ENCODE results near the gene CDC16.

The CDC16 gene

DNA sequence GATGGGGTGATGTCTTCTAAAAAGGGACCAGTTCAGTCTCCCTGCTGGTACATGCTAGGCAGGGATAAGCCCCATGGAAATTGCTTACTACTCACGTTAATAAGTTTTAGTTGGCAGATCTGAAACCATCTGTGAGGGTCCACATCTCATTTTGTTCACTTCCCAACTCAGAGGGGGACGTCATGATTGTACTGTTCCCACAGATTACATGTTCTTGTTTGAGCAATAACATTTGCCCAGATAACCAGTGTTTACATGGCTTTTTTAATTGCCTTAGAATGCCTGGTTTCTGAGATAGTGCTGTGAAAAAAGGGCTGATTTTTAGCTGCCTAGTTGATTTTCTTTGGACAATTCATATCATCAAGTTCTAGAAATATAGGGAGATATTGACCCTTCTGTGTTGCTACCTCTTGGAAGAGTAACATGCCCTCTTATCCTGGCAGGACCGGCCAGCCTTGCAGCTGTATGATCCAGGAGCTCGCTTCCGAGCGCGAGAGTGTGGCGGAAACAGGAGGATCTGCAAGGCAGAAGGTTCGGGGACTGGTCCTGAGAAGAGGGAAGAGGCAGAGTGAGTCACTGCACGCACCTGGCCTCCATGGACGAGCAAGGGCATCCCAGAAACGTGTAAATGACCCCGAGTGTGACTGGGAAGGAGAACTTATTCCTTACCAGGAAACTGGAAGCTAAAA, 69.8 kb downstream of the CDC16 start:
- DNase-seq (ENCODE audit: low spot score) = no peak

DNA sequence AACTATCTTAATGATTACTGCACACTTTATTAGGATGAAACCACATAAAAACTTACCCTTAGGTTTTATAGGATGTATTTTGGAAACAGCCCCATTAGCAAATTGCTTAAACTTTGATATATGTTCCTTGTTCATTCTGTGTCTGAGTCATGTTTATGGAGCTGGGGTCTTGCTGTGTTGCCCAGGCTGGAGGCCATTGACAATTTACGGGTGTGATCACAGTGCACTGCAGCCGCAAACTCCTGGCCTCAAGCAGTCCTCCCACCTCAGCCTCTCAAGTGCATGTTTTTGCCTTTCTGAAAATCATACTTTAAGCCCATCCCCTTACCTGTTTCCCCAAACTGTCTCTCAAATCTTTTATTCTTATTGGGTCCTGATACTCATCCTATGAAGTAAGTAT, 74.4 kb downstream of the CDC16 start:
- no peak for DNase-seq (ENCODE audit: low spot score)

DNA sequence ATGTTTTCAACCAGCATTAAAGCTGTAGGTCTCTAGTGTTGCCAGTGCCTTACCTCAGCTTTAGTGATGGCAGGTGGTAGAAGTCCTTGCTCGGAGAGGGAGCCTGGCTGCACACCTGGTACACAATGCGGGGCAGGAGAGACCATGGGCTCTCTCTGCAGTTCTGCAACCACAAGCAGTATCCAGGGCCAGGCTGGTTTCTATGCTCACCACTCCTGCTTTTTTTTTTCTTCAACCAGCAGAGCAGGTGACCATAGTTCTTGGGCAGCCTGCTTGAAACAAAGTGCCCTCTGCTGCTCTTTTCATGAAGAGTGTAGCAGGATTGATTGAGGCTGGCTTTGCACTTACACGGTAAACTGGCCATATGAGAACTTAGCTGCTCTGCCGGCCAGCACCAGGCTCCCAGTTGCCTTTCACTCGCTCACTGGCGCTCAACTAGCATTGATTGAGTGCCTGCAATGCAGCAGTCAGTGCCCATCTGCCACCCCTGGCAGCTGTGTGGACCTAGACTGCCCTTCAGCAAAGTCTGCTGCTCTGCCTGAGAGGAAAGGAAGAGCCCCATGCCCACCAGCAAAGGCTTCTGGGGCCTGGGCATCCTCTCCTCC, 75.2 kb downstream of the CDC16 start:
- no peak for DNase-seq (ENCODE audit: low spot score)

DNA sequence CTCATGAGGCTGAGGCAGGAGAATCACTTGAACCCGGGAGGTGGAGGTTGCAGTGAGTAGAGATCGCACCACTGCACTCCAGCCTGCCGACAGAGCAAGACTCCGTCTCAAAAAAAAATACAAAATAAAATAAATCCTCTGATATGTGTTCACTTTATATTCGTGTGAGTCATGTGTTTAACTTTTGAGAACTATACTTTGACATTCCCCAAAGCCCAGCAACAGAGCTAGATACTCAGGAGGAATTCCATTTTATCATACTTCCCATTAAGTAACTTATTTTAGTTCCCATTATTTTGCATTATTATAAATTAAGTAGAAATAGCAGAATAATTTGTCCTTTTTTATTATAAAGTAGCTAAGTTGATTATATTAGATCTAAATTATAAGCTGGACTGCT, 76.3 kb downstream of the CDC16 start:
- DNase-seq (ENCODE audit: low spot score) = no peak

DNA sequence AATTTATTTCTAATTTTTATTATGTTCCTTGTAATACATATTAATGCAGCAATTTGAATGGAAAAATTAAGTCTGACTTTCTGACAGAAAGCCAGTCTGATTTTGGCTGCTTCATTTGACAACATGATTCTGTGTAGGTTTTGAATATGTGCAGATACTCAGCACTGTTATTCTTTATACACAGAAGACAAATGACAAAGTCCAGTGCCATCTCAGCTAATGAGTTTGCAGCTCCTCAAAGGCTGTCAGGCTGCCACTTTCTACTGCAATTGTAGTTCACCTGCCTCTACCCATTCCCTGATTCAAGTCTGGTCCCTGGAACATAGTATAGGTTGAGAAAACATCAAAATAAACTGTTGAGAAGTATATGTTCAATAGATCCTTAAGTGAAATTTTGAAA, 76.7 kb downstream of the CDC16 start:
- no peak for DNase-seq (ENCODE audit: low spot score)

DNA sequence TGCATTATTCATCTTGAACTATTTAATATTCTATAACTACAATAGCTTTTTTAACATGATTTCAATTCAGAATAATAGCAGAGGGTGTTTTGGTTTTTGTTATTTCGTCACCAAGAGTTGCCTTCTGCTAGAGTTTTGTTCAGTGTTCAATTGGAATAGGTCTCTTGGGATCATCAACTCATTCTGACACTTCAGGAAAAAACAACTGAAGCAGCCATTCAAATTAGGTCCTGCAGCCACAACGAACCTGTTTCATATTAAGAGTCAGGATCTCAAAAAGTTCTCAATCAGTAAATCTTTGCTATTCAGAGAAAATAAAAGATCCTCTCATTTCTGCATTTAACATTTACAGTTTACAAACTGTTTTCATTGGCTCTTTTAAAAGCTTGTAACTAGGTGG, 77.2 kb downstream of the CDC16 start:
- no peak for DNase-seq (ENCODE audit: low spot score)

DNA sequence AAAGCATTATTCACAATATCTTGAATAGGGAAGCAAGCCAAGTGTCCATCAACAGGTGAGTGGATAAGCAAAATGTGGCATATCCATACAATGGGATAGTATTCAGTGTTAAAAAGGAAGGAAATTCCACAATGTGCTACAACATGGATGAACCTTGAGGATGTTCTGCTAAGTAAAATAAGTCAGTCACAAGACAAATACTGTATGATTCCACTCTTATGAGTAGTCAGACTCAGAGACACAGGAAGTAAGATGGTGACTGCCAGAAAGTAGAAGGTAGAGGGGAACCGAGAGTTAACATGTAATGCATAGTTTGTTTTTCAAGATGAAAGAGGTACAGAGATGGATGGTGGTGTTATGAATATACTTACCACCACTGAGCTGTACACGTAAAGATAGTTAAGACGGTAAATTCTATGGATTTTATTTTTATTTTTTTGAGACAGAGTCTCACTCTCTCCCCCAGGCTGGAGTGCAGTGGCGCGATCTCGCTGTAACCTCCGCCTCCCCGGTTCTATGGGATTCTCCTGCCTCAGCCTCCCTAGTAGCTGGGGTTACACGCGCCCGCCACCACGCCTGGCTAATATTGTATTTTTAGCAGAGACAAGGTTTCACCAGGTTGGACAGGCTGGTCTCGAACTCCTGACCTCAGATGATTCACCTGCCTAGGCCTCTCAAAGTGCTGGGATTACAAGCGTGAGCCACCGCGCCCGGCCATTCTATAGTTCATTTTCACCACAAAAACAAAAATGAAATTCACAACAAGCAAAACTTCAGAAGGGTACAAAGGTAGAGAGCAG, 78.6 kb downstream of the CDC16 start:
- no peak for DNase-seq (ENCODE audit: low spot score)

DNA sequence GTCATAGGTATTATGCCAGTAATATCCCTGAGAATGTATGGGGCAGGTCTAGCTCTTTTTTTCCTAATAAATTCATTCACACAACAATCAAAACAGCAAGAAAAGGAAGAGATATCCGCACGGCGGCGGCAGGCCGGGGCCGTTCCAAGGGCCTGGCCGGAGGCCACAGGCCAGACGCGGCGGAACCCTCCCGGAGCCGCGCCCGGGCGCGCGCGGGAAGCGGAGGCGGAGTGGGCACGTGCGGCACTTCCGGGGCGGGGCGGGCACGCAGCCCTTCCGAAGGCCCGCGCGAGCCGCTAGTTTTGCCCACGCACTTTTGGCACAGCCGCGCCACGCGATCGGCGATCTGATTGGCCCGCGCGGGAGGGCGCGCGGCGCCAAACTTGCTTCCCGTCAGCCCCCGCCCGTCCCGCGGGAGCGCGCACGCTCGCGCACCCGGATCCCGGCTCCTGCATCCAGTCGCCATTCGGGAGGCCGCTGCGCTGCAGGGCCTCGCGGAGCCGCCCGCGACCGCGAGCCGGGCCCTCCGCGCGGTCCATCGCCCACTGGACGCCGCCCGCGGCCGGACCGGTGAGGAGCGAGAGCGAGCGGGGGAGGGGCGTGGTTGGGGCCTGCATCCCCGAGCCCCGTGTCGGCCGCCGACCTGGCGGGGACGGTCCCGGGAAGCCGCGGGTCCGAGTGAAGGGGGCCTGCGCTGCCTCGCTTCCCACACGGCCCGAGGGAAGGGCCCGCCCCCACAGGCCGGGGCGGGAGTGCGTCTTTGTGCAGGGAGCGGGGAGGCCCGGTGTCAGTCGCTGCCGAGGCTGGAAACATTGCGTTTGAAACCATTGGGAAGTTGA, 79.6 kb downstream of the CDC16 start, which contains the start of gene CHAMP1:
CHAMP1 (plus strand) TSS at position 430 of the 839 bp plus-strand sequence. CDS start 9,340 bp downstream, outside the sequence.
- DNase-seq (ENCODE audit: low spot score) = peak; percentile 97

DNA sequence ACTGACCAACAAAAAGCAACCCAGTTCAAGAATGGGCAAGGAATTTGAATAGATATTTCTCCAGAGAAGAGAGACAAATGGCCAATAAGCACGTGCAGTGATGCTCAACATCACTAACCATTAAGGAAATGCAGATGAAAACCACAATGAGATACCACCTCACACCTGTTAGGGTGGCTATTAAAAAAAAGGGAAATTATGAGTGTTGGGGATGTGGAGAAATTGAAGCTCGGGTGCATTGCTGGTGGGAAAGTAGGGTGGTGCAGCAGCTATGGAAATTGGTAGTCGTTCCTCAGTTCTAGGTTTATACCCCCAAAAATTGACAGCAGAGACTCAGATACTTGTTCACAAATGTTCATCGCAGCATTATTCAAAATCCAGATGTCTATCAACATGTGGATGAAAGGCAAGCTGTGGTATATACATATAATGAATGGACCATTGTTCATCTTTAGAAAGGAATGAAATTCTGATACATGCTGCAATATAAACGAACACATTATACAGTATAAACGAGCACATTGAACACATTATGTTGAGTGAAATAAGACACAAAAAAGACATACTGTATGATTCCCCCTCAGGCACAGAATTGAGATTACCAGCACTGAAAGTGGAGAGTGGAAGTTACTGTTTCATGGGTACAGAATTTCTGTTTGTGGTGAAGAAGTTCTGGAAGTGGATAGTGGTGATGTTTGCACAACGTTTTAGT, 80.5 kb downstream of the CDC16 start:
- DNase-seq (ENCODE audit: low spot score) = no peak

DNA sequence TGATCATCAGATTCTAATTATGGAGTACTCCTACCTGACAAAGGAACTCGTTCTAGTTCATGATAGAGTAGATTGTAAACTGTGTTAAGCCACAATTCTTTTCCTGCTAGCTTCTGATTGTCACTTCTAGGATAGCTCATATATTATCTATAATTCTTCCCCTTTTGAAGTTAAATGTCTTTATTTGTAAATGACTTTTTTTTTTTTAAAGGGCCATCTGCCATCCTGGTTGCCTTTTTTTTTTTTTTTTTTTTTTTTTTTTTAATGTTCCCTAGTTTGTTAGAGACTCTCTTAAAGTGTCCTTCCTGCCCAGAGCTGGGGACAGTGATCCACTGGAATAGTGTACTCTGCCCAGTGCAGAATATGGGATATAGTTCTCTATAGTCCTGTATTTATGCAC, 83.9 kb downstream of the CDC16 start:
- DNase-seq (ENCODE audit: low spot score) = no peak

DNA sequence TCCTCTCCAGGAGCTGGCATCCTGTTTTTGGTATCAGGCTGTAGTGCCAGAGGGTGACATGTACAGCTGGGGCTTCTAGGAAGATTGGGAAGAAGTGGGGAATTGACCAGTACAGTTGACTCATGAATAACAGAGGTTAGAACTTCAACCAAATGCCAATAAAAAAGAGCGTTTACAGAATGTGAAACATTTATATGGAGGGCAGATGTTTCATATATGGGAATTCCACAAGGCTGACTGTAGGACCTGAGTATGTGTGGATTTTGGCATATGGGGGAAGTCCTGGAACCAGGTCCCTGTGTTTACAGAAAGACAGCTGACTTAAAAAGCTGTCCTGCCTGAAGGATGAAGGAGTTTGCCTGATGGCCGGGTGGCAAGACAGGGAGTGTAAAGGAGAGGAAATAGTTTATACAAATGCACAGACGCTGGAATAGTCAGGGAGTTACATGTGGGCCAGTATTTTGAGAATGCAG, 84.8 kb downstream of the CDC16 start:
- DNase-seq (ENCODE audit: low spot score) = no peak

DNA sequence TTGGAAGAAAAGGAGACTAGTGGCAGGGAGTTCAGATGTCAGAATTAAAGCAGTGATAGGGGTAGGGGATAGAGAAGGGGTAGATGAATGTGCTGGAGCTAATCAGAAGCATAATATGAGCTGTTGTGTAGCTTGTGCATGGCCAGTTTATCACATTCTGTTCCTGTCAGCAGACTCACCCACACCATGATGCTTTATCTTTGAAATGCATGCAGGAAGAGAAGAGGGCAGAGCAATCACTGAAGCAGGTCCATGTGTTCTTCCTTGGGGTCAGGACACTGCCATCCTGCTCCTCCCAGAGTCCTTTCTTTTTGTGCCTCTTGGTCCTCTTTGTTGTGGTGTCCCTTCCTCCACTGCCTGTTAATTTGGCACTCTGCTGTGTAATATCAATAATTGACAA, 85.4 kb downstream of the CDC16 start:
- DNase-seq (ENCODE audit: low spot score) = no peak

DNA sequence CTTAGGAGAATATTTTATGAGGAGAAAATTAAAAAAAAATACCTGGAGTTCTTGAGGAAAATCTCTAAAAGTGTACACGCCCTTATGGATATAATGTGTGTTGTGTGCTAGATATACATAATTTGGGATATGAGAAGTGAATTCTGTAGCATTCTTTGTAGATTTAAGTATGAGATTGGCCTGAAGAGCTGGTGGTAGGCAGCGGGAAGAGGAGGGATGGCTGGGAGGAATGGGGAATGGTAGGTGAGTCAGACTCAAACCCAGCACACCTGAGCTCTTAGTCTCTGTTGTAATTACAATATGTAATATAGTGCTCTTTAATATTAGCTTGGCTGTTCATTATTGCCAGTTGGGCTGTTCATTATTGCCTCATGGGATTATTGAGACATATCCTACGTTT, 86.6 kb downstream of the CDC16 start:
- no peak for DNase-seq (ENCODE audit: low spot score)
